ENCODE data around the gene ANO6. TPM values are rescaled to one million over a fixed set of nuclear protein-coding genes. Genes with fewer than 3 reads are reported as not detected.
A peak's percentile ranks its signal among the peaks of the same experiment; 100 is the strongest.

Gene ANO6
- total RNA-seq, 1 experiment from 2014 or later, result 46.8 TPM

DNA sequence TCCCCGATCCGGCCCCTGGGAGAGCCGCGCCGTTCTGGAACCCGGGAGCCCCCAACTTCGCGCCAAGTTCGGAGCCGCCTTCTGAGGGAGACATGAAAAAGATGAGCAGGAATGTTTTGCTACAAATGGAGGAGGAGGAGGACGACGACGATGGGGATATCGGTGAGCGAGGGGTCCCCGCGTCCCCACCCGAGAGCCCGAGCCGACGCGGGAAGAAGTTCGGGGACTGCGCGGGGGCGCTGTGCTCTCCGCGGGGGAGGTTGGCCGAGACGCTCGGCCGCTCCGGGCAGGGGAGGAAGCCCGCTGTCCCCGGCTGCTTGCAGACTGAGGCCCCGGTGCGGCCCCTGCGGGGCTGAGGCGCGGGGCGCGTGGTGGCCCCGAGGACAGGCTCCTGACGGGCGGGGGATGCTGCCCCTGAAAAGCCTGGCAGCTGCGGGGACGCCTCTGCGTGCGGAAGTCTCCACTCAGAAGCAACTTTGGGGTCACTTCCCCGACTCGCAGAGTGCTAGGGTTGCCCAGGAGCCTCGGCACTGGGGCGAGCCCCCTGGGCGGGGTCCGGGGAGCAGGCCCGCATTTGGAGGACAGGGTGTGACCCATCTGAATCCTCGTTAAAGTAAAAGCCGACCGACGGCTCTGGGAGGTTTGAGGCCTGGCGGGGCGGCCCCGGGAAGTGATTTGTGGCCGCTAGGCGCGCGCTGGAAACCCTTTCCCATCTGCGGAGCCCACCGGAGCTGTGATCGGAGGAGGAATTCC, 511 bp downstream of the ANO6 start (continued):
- no peak for TF ChIP-seq ZNF317 (CRISPR knock-in tag; IDR thresholded peaks at IDR 0.05; ENCODE audit: borderline replicate concordance, low read depth)
- no peak for TF ChIP-seq CREB1 (CRISPR knock-in tag; IDR thresholded peaks at IDR 0.05)
- TF ChIP-seq, protein P1, sequence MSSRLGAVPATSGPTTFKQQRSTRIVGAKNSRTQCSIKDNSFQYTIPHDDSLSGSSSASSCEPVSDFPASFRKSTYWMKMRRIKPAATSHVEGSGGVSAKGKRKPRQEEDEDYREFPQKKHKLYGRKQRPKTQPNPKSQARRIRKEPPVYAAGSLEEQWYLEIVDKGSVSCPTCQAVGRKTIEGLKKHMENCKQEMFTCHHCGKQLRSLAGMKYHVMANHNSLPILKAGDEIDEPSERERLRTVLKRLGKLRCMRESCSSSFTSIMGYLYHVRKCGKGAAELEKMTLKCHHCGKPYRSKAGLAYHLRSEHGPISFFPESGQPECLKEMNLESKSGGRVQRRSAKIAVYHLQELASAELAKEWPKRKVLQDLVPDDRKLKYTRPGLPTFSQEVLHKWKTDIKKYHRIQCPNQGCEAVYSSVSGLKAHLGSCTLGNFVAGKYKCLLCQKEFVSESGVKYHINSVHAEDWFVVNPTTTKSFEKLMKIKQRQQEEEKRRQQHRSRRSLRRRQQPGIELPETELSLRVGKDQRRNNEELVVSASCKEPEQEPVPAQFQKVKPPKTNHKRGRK (CRISPR knock-in tag; IDR thresholded peaks at IDR 0.05; ENCODE audit: borderline replicate concordance), result no peak
- TF ChIP-seq NFATC4 (CRISPR knock-in tag; IDR thresholded peaks at IDR 0.05), result no peak
- no peak for TF ChIP-seq ZNF671 (CRISPR knock-in tag; IDR thresholded peaks at IDR 0.05)
- TF ChIP-seq, protein P2, sequence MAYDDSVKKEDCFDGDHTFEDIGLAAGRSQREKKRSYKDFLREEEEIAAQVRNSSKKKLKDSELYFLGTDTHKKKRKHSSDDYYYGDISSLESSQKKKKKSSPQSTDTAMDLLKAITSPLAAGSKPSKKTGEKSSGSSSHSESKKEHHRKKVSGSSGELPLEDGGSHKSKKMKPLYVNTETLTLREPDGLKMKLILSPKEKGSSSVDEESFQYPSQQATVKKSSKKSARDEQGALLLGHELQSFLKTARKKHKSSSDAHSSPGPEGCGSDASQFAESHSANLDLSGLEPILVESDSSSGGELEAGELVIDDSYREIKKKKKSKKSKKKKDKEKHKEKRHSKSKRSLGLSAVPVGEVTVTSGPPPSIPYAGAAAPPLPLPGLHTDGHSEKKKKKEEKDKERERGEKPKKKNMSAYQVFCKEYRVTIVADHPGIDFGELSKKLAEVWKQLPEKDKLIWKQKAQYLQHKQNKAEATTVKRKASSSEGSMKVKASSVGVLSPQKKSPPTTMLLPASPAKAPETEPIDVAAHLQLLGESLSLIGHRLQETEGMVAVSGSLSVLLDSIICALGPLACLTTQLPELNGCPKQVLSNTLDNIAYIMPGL (CRISPR knock-in tag; IDR thresholded peaks at IDR 0.05), result 0 out of 2 replicates have a peak, but pooled peaks have one; percentile 66
- TF ChIP-seq, protein P3, sequence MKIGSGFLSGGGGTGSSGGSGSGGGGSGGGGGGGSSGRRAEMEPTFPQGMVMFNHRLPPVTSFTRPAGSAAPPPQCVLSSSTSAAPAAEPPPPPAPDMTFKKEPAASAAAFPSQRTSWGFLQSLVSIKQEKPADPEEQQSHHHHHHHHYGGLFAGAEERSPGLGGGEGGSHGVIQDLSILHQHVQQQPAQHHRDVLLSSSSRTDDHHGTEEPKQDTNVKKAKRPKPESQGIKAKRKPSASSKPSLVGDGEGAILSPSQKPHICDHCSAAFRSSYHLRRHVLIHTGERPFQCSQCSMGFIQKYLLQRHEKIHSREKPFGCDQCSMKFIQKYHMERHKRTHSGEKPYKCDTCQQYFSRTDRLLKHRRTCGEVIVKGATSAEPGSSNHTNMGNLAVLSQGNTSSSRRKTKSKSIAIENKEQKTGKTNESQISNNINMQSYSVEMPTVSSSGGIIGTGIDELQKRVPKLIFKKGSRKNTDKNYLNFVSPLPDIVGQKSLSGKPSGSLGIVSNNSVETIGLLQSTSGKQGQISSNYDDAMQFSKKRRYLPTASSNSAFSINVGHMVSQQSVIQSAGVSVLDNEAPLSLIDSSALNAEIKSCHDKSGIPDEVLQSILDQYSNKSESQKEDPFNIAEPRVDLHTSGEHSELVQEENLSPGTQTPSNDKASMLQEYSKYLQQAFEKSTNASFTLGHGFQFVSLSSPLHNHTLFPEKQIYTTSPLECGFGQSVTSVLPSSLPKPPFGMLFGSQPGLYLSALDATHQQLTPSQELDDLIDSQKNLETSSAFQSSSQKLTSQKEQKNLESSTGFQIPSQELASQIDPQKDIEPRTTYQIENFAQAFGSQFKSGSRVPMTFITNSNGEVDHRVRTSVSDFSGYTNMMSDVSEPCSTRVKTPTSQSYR (CRISPR knock-in tag; IDR thresholded peaks at IDR 0.05), result no peak
- TF ChIP-seq, protein P4, sequence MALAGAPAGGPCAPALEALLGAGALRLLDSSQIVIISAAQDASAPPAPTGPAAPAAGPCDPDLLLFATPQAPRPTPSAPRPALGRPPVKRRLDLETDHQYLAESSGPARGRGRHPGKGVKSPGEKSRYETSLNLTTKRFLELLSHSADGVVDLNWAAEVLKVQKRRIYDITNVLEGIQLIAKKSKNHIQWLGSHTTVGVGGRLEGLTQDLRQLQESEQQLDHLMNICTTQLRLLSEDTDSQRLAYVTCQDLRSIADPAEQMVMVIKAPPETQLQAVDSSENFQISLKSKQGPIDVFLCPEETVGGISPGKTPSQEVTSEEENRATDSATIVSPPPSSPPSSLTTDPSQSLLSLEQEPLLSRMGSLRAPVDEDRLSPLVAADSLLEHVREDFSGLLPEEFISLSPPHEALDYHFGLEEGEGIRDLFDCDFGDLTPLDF (CRISPR knock-in tag; IDR thresholded peaks at IDR 0.05), result no peak
- TF ChIP-seq CREM (CRISPR knock-in tag; IDR thresholded peaks at IDR 0.05), result 0 out of 2 replicates have a peak, but pooled peaks have one; percentile 52
- TF ChIP-seq, protein P5, sequence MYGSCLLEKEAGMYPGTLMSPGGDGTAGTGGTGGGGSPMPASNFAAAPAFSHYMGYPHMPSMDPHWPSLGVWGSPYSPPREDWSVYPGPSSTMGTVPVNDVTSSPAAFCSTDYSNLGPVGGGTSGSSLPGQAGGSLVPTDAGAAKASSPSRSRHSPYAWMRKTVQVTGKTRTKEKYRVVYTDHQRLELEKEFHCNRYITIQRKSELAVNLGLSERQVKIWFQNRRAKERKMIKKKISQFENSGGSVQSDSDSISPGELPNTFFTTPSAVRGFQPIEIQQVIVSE (CRISPR knock-in tag; IDR thresholded peaks at IDR 0.05; ENCODE audit: borderline replicate concordance), result no peak
- no peak for TF ChIP-seq FOXP1 (CRISPR knock-in tag; IDR thresholded peaks at IDR 0.05; ENCODE audit: borderline replicate concordance)
- TF ChIP-seq JUN (CRISPR knock-in tag; IDR thresholded peaks at IDR 0.05), result no peak
- TF ChIP-seq, protein P6, sequence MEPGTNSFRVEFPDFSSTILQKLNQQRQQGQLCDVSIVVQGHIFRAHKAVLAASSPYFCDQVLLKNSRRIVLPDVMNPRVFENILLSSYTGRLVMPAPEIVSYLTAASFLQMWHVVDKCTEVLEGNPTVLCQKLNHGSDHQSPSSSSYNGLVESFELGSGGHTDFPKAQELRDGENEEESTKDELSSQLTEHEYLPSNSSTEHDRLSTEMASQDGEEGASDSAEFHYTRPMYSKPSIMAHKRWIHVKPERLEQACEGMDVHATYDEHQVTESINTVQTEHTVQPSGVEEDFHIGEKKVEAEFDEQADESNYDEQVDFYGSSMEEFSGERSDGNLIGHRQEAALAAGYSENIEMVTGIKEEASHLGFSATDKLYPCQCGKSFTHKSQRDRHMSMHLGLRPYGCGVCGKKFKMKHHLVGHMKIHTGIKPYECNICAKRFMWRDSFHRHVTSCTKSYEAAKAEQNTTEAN (CRISPR knock-in tag; IDR thresholded peaks at IDR 0.05), result no peak
- TF ChIP-seq, protein P7, sequence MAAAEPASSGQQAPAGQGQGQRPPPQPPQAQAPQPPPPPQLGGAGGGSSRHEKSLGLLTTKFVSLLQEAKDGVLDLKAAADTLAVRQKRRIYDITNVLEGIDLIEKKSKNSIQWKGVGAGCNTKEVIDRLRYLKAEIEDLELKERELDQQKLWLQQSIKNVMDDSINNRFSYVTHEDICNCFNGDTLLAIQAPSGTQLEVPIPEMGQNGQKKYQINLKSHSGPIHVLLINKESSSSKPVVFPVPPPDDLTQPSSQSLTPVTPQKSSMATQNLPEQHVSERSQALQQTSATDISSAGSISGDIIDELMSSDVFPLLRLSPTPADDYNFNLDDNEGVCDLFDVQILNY (CRISPR knock-in tag; IDR thresholded peaks at IDR 0.05), result no peak
- TF ChIP-seq ZNF263 (CRISPR knock-in tag; IDR thresholded peaks at IDR 0.05; ENCODE audit: low read depth), result peak; percentile 55; the same call in 1 of the 2 replicates
- TF ChIP-seq, protein P8, sequence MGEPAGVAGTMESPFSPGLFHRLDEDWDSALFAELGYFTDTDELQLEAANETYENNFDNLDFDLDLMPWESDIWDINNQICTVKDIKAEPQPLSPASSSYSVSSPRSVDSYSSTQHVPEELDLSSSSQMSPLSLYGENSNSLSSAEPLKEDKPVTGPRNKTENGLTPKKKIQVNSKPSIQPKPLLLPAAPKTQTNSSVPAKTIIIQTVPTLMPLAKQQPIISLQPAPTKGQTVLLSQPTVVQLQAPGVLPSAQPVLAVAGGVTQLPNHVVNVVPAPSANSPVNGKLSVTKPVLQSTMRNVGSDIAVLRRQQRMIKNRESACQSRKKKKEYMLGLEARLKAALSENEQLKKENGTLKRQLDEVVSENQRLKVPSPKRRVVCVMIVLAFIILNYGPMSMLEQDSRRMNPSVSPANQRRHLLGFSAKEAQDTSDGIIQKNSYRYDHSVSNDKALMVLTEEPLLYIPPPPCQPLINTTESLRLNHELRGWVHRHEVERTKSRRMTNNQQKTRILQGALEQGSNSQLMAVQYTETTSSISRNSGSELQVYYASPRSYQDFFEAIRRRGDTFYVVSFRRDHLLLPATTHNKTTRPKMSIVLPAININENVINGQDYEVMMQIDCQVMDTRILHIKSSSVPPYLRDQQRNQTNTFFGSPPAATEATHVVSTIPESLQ (CRISPR knock-in tag; IDR thresholded peaks at IDR 0.05), result no peak
- TF ChIP-seq, protein P9, sequence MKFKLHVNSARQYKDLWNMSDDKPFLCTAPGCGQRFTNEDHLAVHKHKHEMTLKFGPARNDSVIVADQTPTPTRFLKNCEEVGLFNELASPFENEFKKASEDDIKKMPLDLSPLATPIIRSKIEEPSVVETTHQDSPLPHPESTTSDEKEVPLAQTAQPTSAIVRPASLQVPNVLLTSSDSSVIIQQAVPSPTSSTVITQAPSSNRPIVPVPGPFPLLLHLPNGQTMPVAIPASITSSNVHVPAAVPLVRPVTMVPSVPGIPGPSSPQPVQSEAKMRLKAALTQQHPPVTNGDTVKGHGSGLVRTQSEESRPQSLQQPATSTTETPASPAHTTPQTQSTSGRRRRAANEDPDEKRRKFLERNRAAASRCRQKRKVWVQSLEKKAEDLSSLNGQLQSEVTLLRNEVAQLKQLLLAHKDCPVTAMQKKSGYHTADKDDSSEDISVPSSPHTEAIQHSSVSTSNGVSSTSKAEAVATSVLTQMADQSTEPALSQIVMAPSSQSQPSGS (CRISPR knock-in tag; IDR thresholded peaks at IDR 0.05; ENCODE audit: borderline replicate concordance, low read depth), result no peak
- 0 out of 2 replicates have a peak, but pooled peaks have one; percentile 33 for TF ChIP-seq ZNF423 (CRISPR knock-in tag; IDR thresholded peaks at IDR 0.05)
- TF ChIP-seq, protein P10, sequence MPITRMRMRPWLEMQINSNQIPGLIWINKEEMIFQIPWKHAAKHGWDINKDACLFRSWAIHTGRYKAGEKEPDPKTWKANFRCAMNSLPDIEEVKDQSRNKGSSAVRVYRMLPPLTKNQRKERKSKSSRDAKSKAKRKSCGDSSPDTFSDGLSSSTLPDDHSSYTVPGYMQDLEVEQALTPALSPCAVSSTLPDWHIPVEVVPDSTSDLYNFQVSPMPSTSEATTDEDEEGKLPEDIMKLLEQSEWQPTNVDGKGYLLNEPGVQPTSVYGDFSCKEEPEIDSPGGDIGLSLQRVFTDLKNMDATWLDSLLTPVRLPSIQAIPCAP (CRISPR knock-in tag; IDR thresholded peaks at IDR 0.05), result no peak
- no peak for TF ChIP-seq GTF2I (CRISPR knock-in tag; conservative IDR thresholded peaks at IDR 0.05)
- TF ChIP-seq, protein P11, sequence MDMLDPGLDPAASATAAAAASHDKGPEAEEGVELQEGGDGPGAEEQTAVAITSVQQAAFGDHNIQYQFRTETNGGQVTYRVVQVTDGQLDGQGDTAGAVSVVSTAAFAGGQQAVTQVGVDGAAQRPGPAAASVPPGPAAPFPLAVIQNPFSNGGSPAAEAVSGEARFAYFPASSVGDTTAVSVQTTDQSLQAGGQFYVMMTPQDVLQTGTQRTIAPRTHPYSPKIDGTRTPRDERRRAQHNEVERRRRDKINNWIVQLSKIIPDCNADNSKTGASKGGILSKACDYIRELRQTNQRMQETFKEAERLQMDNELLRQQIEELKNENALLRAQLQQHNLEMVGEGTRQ (CRISPR knock-in tag; IDR thresholded peaks at IDR 0.05), result no peak
- no peak for TF ChIP-seq ZNF138 (CRISPR knock-in tag; conservative IDR thresholded peaks at IDR 0.05)

All from WTC11 (cell line).